Colonic mucosa (tissue), 4 donors: ENCODE data around the gene SPSB2. TPM values are rescaled to one million over a fixed set of nuclear protein-coding genes. Genes with fewer than 3 reads are reported as not detected.

ENCODE experiments used
- DNase-seq: peaks from one replicate; pipeline ENCODE4 v3.0.0-alpha.2; 2020
- H3K27ac ChIP-seq: fragments of 200-600 bp; one replicate; pipeline ENCODE4 v1.8.0; 2021
- H3K27me3 ChIP-seq: fragments of 200-600 bp; one replicate; pipeline ENCODE4 v1.8.0; 2021
- H3K36me3 ChIP-seq: fragments of 200-600 bp; one replicate; pipeline ENCODE4 v1.8.0; 2021
- H3K4me1 ChIP-seq: fragments of 200-600 bp; one replicate; pipeline ENCODE4 v1.8.0; 2021; ENCODE audit warnings: mild to moderate bottlenecking
- H3K4me3 ChIP-seq: fragments of 200-600 bp; one replicate; pipeline ENCODE4 v1.8.0; 2021
- H3K9ac ChIP-seq, 2 donors: one replicate each; pipeline ENCODE4 v1.7.0; 2013; ENCODE audit warnings: control low read depth in 2 of 2, low read depth in 2 of 2, low read length in 2 of 2
- H3K9me3 ChIP-seq: fragments of 200-600 bp; one replicate; pipeline ENCODE4 v1.8.0; 2021
- CTCF ChIP-seq: fragments of 200-600 bp; IDR thresholded peaks from one replicate; pipeline ENCODE4 v1.8.0; 2022; ENCODE audit warnings: antibody characterized with exemption, mild to moderate bottlenecking
- intact Hi-C: fragments of 100-400 bp; cut with DNase I; formaldehyde crosslinking; loops from one replicate; pipeline ENCODE4 v1.14.1; 2022
- total RNA-seq, 2 donors: library from RNA; stranded (reverse); fragmentation: NEBNext Ultra II Directional in 1 of 2; extraction: Animal tissue kit (Norgen Biotek cat#: 25700) in 1 of 2; gene quantifications; one replicate each; pipeline ENCODE4 v1.2.1, GENCODE V29; 2021
- donor health status: healthy.
- donor health status: DM: no; HTN: no; CAD: no.
- donor health status: DM: no; HTN: no; CAD: no.

Gene SPSB2
- total RNA-seq, 2 donors from 2014 or later = 8.4 to 19.8 TPM

- Histone ChIP-seq H3K27me3 (peaks cover 16% of the 10 kb centered on the region), H3K27ac (no peak overlapping the region), H3K9me3 (no peaks in the 10 kb centered on the region), H3K9ac (no peak overlapping the region), H3K4me1 (no peaks in the 10 kb centered on the region), H3K4me3 (no peak overlapping the region), H3K36me3 (no peaks in the 10 kb centered on the region)
- intact Hi-C loops = loop anchor here (5.0 kb wide), 1 partner anchor 85 kb away; no protein-coding TSS in a partner anchor
- no peak for TF ChIP-seq CTCF
- no peak for DNase-seq
Measured at GRCh38 chr12:6822426-6823135, 50.5 kb downstream of the SPSB2 start.

GRCh38 chr12:6821591-6822425 is 51.3 kb downstream of the SPSB2 start, which contains the start of gene GPR162:
Gene GPR162, plus strand, starts transcription at chr12:6821821. Its CDS starts 2,078 bp downstream, at chr12:6823899.
- Histone ChIP-seq H3K4me3 (peak within 1 kb of the TSS; percentile 24), H3K9ac (peak within 1 kb of the TSS in 1 of 2 donors; percentile 47)
- no peak for TF ChIP-seq CTCF

More at GRCh38 chr12:6821591-6822425, 51.3 kb downstream of the SPSB2 start, which contains the start of gene GPR162:
- DNase-seq = no peak
- no peaks in the 10 kb centered on the region for H3K9me3 ChIP-seq
- no peak within 1 kb of the TSS for H3K27ac ChIP-seq
- intact Hi-C loops = loop anchor here (5.0 kb wide), 1 partner anchor 85 kb away; no protein-coding TSS in a partner anchor
- H3K36me3 ChIP-seq = no peaks in the 10 kb centered on the region
- H3K4me1 ChIP-seq = no peaks in the 10 kb centered on the region
- peaks cover 16% of the 10 kb centered on the region for H3K27me3 ChIP-seq

Other genes starting within 250 kb of the SPSB2 start
- 10 to 100 TPM; 27.0 to 32.7 TPM for gene LPAR5, start 237.3 kb downstream of the SPSB2 start, total RNA-seq
- gene ACRBP, start 225.9 kb downstream of the SPSB2 start, total RNA-seq = 1 to 10 TPM; 1.6 to 1.9 TPM
- gene ING4, start 210.2 kb downstream of the SPSB2 start, total RNA-seq = 10 to 100 TPM; 20.0 to 33.8 TPM
- gene ZNF384, start 183.9 kb downstream of the SPSB2 start, total RNA-seq = 10 to 100 TPM; 50.0 to 53.6 TPM
- 1 to 10 TPM in 1 of 2 donors, under 1 TPM in 1; 0.44 to 1.2 TPM for gene PIANP, start 172.5 kb downstream of the SPSB2 start, total RNA-seq
- gene COPS7A, start 149.3 kb downstream of the SPSB2 start, total RNA-seq = 10 to 100 TPM; 33.3 to 47.6 TPM
- 100 to 1,000 TPM; 199 to 212 TPM for gene MLF2, start 120.2 kb downstream of the SPSB2 start, total RNA-seq
- gene PTMS, start 106.9 kb downstream of the SPSB2 start, total RNA-seq = 100 to 1,000 TPM; 169 to 182 TPM
- 1 to 10 TPM; 1.0 to 1.2 TPM for gene LAG3, start 100.8 kb downstream of the SPSB2 start, total RNA-seq
- 10 to 100 TPM in 1 of 2 donors, 1 to 10 TPM in 1; 6.2 to 13.4 TPM for gene CD4, start 83.8 kb downstream of the SPSB2 start, total RNA-seq
- 1 to 10 TPM; 1.9 to 2.7 TPM for gene GPR162, start 51.5 kb downstream of the SPSB2 start, total RNA-seq
- 1 to 10 TPM; 4.4 to 5.3 TPM for gene P3H3, start 44.9 kb downstream of the SPSB2 start, total RNA-seq
- under 1 TPM; 0.62 to 0.72 TPM for gene GNB3, start 32.4 kb downstream of the SPSB2 start, total RNA-seq
- 10 to 100 TPM; 11.4 to 63.7 TPM for gene CDCA3, start 22.0 kb downstream of the SPSB2 start, total RNA-seq
- gene USP5, start 21.2 kb downstream of the SPSB2 start, total RNA-seq = 100 to 1,000 TPM in 1 of 2 donors, 10 to 100 TPM in 1; 82.6 to 132 TPM
- gene TPI1, start 5.8 kb downstream of the SPSB2 start, total RNA-seq = 1,000 to 10,000 TPM; 1,097 to 1,106 TPM
- 1 to 10 TPM; 7.3 to 8.0 TPM for gene LRRC23, start 31.5 kb upstream of the SPSB2 start, total RNA-seq
- 10 to 100 TPM in 1 of 2 donors, 1 to 10 TPM in 1; 7.6 to 15.7 TPM for gene ENO2, start 41.3 kb upstream of the SPSB2 start, total RNA-seq
- 100 to 1,000 TPM in 1 of 2 donors, 10 to 100 TPM in 1; 67.5 to 103 TPM for gene ATN1, start 54.7 kb upstream of the SPSB2 start, total RNA-seq
- not detected for gene RNU7-1, start 70.5 kb upstream of the SPSB2 start, total RNA-seq
- 100 to 1,000 TPM; 114 to 206 TPM for gene C12orf57, start 70.7 kb upstream of the SPSB2 start, total RNA-seq
- gene PTPN6, start 78.1 kb upstream of the SPSB2 start, total RNA-seq = 10 to 100 TPM; 44.8 to 48.1 TPM
- gene PHB2, start 97.4 kb upstream of the SPSB2 start, total RNA-seq = 100 to 1,000 TPM; 233 to 323 TPM
- gene EMG1, start 97.6 kb upstream of the SPSB2 start, total RNA-seq = 10 to 100 TPM; 27.2 to 62.3 TPM
- gene LPCAT3, start 145.2 kb upstream of the SPSB2 start, total RNA-seq = 10 to 100 TPM; 71.8 to 77.9 TPM
- gene C1S, start 187.4 kb upstream of the SPSB2 start, total RNA-seq = 10 to 100 TPM; 35.8 to 97.2 TPM
- gene C1R, start 219.1 kb upstream of the SPSB2 start, total RNA-seq = 100 to 1,000 TPM in 1 of 2 donors, 10 to 100 TPM in 1; 40.1 to 104 TPM
- 10 to 100 TPM; 39.5 to 39.7 TPM for gene C1RL, start 235.9 kb upstream of the SPSB2 start, total RNA-seq